A549 (cell line): ENCODE measurements around the gene RAB11FIP4. TPM values are rescaled to one million over a fixed set of nuclear protein-coding genes. Genes with fewer than 3 reads are reported as not detected.

ENCODE experiments used
- ATAC-seq, 2 experiments: fragments of 200-7000 bp in 1 of 2; fragments of >200 bp in 1 of 2; cut with Nextera tagmentation in 1 of 2; cut with Tn5 transposase in 1 of 2; 3 replicates each; pipeline versions ENCODE4 v1.8.0 to v1.9.1; 2018 to 2020; ENCODE audit warnings: mild to moderate bottlenecking in 1 of 2, moderate library complexity in 1 of 2
- CTCF ChIA-PET: fragments of 300-600 bp; sonication (Branson Sonifier 250); formaldehyde crosslinking; extraction: SDS; loops from one replicate; lab custom pipeline; 2021; ENCODE audit warnings: antibody characterized with exemption, inconsistent platforms; lab: Yijun Ruan, JAX
- POLR2A ChIA-PET: fragments of 350-600 bp; formaldehyde crosslinking; extraction: SDS; loops from one replicate; lab custom pipeline; 2021; ENCODE audit warnings: antibody characterized with exemption, inconsistent platforms; lab: Yijun Ruan, JAX
- DNase-seq, 2 experiments: peaks; one replicate each; pipeline versions ENCODE4 v3.0.0 to v3.0.0-alpha.2; 2011 to 2016; ENCODE audit warnings: low read depth in 1 of 2, low spot score in 1 of 2
- FAIRE-seq: peaks from 2 replicates; lab custom pipeline; 2011; peaks lifted over from hg19 to GRCh38; lab: Jason Lieb, UNC
- H3K27ac ChIP-seq, 2 experiments: fragments of >200 bp; sonication (Bioruptor Twin); formaldehyde crosslinking; 3 replicates each; pipeline ENCODE4 v1.5.1; 2016 to 2017
- H3K4me1 ChIP-seq: fragments of >200 bp; sonication (Bioruptor Twin); formaldehyde crosslinking; 3 replicates; pipeline ENCODE4 v1.6.1; 2016
- H3K4me2 ChIP-seq: fragments of >200 bp; sonication (Bioruptor Twin); formaldehyde crosslinking; 3 replicates; pipeline ENCODE4 v1.6.1; 2016
- H3K4me3 ChIP-seq: fragments of >200 bp; sonication (Bioruptor Twin); formaldehyde crosslinking; 3 replicates; pipeline ENCODE4 v1.5.1; 2016
- H3K9me3 ChIP-seq: fragments of >200 bp; sonication (Bioruptor Twin); formaldehyde crosslinking; 3 replicates; pipeline ENCODE4 v1.6.1; 2016
- BHLHE40 ChIP-seq: IDR thresholded peaks from 2 replicates; pipeline ENCODE4 v1.6.1; 2012; ENCODE audit warnings: low read depth, low read length, inconsistent platforms
- CBX2 ChIP-seq: fragments of 200-600 bp; sonication (generic); IDR thresholded peaks from 2 replicates; pipeline ENCODE4 v1.6.1; 2016; ENCODE audit warnings: low read depth, mild to moderate bottlenecking, borderline replicate concordance
- CEBPB ChIP-seq, 2 experiments: fragments of >200 bp in 1 of 2; sonication (Bioruptor Twin) in 1 of 2; formaldehyde crosslinking in 1 of 2; IDR thresholded peaks; 2 replicates each; pipeline ENCODE4 v1.6.1; 2012 to 2016
- E2F6 ChIP-seq: IDR thresholded peaks from 2 replicates; pipeline ENCODE4 v1.6.1; 2012; ENCODE audit warnings: low read depth, borderline replicate concordance
- ELK1 ChIP-seq: fragments of 150-350 bp; IDR thresholded peaks from 2 replicates; pipeline ENCODE4 v1.6.1; 2014; ENCODE audit warnings: low read depth, mild to moderate bottlenecking, low read length
- EP300 ChIP-seq, 2 experiments: fragments of >200 bp; sonication (Bioruptor Twin); formaldehyde crosslinking; IDR thresholded peaks; 2 replicates in 1 of 2; 3 replicates in 1 of 2; pipeline ENCODE4 v1.6.1; 2016 to 2017
- HES2 ChIP-seq: fragments of >200 bp; sonication (Bioruptor Twin); formaldehyde crosslinking; IDR thresholded peaks from 2 replicates; pipeline ENCODE4 v1.6.1; 2016
- HEYL ChIP-seq: fragments of 250-450 bp; sonication (Bioruptor Pico); IDR thresholded peaks from 2 replicates; pipeline ENCODE4 v1.8.0; 2021; ENCODE audit warnings: mild to moderate bottlenecking, moderate library complexity
- HOXB13 ChIP-seq: fragments of 250-450 bp; sonication (Bioruptor Pico); IDR thresholded peaks from 2 replicates; pipeline ENCODE4 v1.5.0; 2020; ENCODE audit warnings: low read depth, mild to moderate bottlenecking, moderate library complexity
- HOXB5 ChIP-seq: fragments of 250-450 bp; sonication (Bioruptor Pico); IDR thresholded peaks from 2 replicates; pipeline ENCODE4 v1.5.0; 2020; ENCODE audit warnings: mild to moderate bottlenecking, moderate library complexity
- JUNB ChIP-seq: fragments of >200 bp; sonication (Bioruptor Twin); formaldehyde crosslinking; IDR thresholded peaks from 2 replicates; pipeline ENCODE4 v1.6.1; 2016
- KDM5A ChIP-seq: fragments of 200-600 bp; sonication (generic); IDR thresholded peaks from 2 replicates; pipeline ENCODE4 v1.6.1; 2016; ENCODE audit warnings: antibody characterized with exemption, mild to moderate bottlenecking
- MAFK ChIP-seq: fragments of 450-650 bp; IDR thresholded peaks from 2 replicates; pipeline ENCODE4 v1.6.1; 2014; ENCODE audit not compliant: partially characterized antibody
- MAZ ChIP-seq: fragments of 150-350 bp; IDR thresholded peaks from 2 replicates; pipeline ENCODE4 v1.6.1; 2014; ENCODE audit warnings: antibody characterized with exemption, low read depth, low read length, borderline replicate concordance
- NFE2L2 ChIP-seq: fragments of 150-350 bp; conservative IDR thresholded peaks from 2 replicates; pipeline ENCODE4 v1.6.1; 2014; ENCODE audit warnings: low read length
- NPAS2 ChIP-seq: fragments of 250-450 bp; sonication (Bioruptor Pico); IDR thresholded peaks from 2 replicates; pipeline ENCODE4 v1.8.0; 2022; ENCODE audit warnings: mild to moderate bottlenecking, moderate library complexity, borderline replicate concordance
- POLR2A ChIP-seq: IDR thresholded peaks from 2 replicates; pipeline ENCODE4 v1.6.1; 2012; ENCODE audit warnings: mild to moderate bottlenecking, low read length
- POLR2AphosphoS2 ChIP-seq: conservative IDR thresholded peaks from 2 replicates; pipeline ENCODE4 v1.6.1; 2012; ENCODE audit warnings: low read length, improper control_type of control experiment, inconsistent platforms
- RAD21 ChIP-seq, 2 experiments: fragments of >200 bp in 1 of 2; sonication (Bioruptor Twin) in 1 of 2; formaldehyde crosslinking in 1 of 2; IDR thresholded peaks in 1 of 2; conservative IDR thresholded peaks in 1 of 2; 2 replicates in 1 of 2; 3 replicates in 1 of 2; pipeline ENCODE4 v1.6.1; 2012 to 2018; ENCODE audit warnings: inconsistent platforms in 1 of 2
- RARB ChIP-seq: fragments of 250-450 bp; sonication (Bioruptor Pico); IDR thresholded peaks from 2 replicates; pipeline ENCODE4 v1.8.0; 2021; ENCODE audit warnings: mild to moderate bottlenecking, moderate library complexity
- RNF2 ChIP-seq: fragments of 200-600 bp; sonication (generic); IDR thresholded peaks from 2 replicates; pipeline ENCODE4 v1.6.1; 2016; ENCODE audit warnings: low read depth, mild to moderate bottlenecking, antibody characterized with exemption, moderate library complexity, borderline replicate concordance
- ZNF302 ChIP-seq: fragments of 250-450 bp; sonication (Bioruptor Pico); IDR thresholded peaks from 2 replicates; pipeline ENCODE4 v1.9.0; 2021; ENCODE audit warnings: inconsistent platforms, mild to moderate bottlenecking, moderate library complexity
- WGBS: methylation state at CpG from one replicate; pipeline ENCODE4 v1.1.6; 2017; ENCODE audit errors: missing lambda C conversion rate; 5-methylcytosine and 5-hydroxymethylcytosine counted together
- polyA plus RNA-seq, 4 experiments: library from polyadenylated mRNA; depleted of rRNA in 3 of 4; stranded (reverse); fragments of >200 nt; fragmentation: RNase III in 1 of 4; extraction: RNeasy Plus Mini Kit Qiagen cat#74134 plus additional on column Dnase treatment in 1 of 4; gene quantifications; 2 replicates in 3 of 4; 3 replicates in 1 of 4; pipeline ENCODE4 v1.2.3, GENCODE V29; 2011 to 2017
- TF ChIP-seq, protein P1 (sequence below): fragments of 250-450 bp; sonication (Bioruptor Pico); IDR thresholded peaks from 2 replicates; pipeline ENCODE4 v1.5.0; 2021; ENCODE audit warnings: mild to moderate bottlenecking, moderate library complexity, borderline replicate concordance
- TF ChIP-seq, protein P2 (sequence below): IDR thresholded peaks from 2 replicates; pipeline ENCODE4 v1.6.1; 2012

The RAB11FIP4 gene
- polyA plus RNA-seq, 2 of the 4 experiments (the other 2 are of a cell fraction), result 1.9 to 3.5 TPM

DNA sequence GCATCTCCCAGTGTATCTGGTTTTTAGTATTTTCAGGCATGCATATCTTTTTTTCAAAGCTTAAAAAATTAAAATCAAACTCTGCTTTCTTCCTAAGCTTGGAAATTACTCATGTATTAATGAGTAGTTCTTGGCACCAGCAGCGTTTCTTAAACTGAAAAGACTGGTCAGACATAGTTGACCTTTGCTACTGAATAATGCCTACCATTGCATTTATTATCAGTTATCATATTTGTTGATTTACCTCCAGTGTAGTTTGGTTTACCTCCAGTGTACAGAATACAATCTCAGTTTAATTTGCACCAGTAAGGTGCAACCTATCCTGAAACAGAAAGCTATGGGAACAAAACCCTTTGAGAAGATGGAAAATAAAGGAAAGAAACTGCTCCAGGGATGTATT lies 35.5 kb upstream of the RAB11FIP4 start:
- WGBS, result 83% methylated on average over 1 of the region's 1 CpG

DNA sequence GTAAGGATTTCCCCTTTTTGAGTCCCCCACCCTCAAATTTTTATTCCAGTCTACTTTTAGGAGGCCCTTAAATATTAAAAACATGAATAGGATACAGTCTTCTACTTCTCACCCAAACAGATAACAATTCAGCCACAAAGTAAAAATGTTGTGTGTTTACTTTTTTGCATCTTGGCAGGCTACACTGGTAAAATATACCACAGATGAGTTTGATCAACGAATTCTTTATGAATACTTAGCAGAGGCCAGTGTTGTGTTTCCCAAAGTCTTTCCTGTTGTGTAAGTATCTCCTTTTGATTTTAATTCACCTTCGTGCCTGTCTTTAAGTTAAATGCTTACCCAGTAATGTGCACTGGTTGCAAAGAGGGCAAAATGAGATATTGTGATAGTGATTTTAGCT lies 34.4 kb upstream of the RAB11FIP4 start:
- ATAC-seq, result no peak
- Histone ChIP-seq H3K4me3 (no peak overlapping the region), H3K4me2 (no peak overlapping the region), H3K4me1 (peaks cover 10% of the 10 kb centered on the region; the same call in 2 of the 3 replicates), H3K27ac (no peak overlapping the region), H3K9me3 (no peaks in the 10 kb centered on the region)
- FAIRE-seq, result no peak
- ChIA-PET POLR2A (no interaction called here), CTCF (interaction anchor here (0.8 to 1.6 kb wide), 2 partner anchors 9 to 14 kb away, joined by 3 to 5 read pairs; no protein-coding TSS in a partner anchor)
- no peak for DNase-seq
- no peak for TF ChIP-seq HOXB13 (CRISPR knock-in tag)
- no peak for TF ChIP-seq NPAS2
- TF ChIP-seq RARB (CRISPR knock-in tag), result no peak
- TF ChIP-seq ELK1, result no peak
- TF ChIP-seq POLR2A, result no peak
- TF ChIP-seq HEYL (CRISPR knock-in tag), result no peak
- no peak for TF ChIP-seq MAZ
- no peak for TF ChIP-seq HES2
- no peak for TF ChIP-seq CBX2
- TF ChIP-seq, all 56 proteins: peak for 0
- 70% methylated on average over 2 of the region's 2 CpGs for WGBS

More for the DNA sequence above, 35.5 kb upstream of the RAB11FIP4 start:
- H3K27ac ChIP-seq, result no peak overlapping the region
- no peak overlapping the region for H3K4me3 ChIP-seq
- POLR2A ChIA-PET, result no interaction called here
- no peak for DNase-seq
- CTCF ChIA-PET, result interaction anchor here (0.8 to 1.6 kb wide), 4 partner anchors 8 to 487 kb away, joined by 3 to 5 read pairs (median 4); no protein-coding TSS in a partner anchor
- no peaks in the 10 kb centered on the region for H3K9me3 ChIP-seq
- H3K4me2 ChIP-seq, result no peak overlapping the region
- FAIRE-seq, result peak; percentile 46
- H3K4me1 ChIP-seq, result peaks cover 10% of the 10 kb centered on the region; the same call in 2 of the 3 replicates
- TF ChIP-seq MAFK, result peak; percentile 64
- no peak for TF ChIP-seq HOXB5
- no peak for ATAC-seq

GRCh38 chr17:31357839-31358394 lies 33.6 kb upstream of the RAB11FIP4 start:
- ATAC-seq (peak in 1 of 2 experiments; percentile 41; a peak in 1 of 6 replicates), FAIRE-seq (peak; percentile 76)
- TF ChIP-seq POLR2AphosphoS2 (no peak), NFE2L2 (no peak), RAD21 (conservative IDR thresholded peaks at IDR 0.05 in 1 of 2, IDR thresholded peaks at IDR 0.05 in 1 of 2) (no peak), POLR2A (no peak), CBX2 (no peak), E2F6 (no peak), MAFK (peak; percentile 92)

DNA sequence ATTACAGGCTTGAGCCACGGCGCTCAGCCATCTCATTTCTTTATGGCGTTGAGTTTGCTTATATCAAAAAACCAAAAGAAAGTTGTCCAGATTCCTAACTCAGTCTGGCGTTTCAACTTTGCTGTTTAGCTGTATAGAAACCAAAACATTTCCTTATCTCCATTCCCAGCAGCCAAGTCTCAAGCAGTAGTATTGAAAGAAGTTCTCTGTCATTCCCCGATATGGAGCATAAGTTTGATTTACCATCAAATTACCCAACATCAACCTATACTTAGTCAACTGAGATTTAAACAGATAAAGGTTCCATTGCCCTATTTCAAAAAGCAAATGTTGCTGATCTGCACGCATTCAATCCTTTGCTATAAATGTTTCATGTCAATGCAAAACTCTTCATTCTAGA lies 27.5 kb upstream of the RAB11FIP4 start:
- Histone ChIP-seq H3K4me2 (no peak overlapping the region), H3K27ac (no peak overlapping the region), H3K4me3 (no peak overlapping the region), H3K4me1 (no peaks in the 10 kb centered on the region), H3K9me3 (no peaks in the 10 kb centered on the region)
- DNase-seq (no peak), FAIRE-seq (no peak), ATAC-seq (no peak)
- POLR2A ChIA-PET, result no interaction called here
- WGBS, result 95% methylated on average over 6 of the region's 6 CpGs
- CTCF ChIA-PET, result interaction anchor here (1.0 to 1.6 kb wide), 4 partner anchors 8 to 25 kb away, joined by 3 to 10 read pairs (median 4); no protein-coding TSS in a partner anchor
- TF ChIP-seq JUNB (no peak), BHLHE40 (no peak), HOXB5 (no peak), POLR2AphosphoS2 (no peak), RNF2 (no peak), CEBPB (IDR thresholded peaks at IDR 0.05) (no peak), KDM5A (no peak), ELK1 (no peak), EP300 (IDR thresholded peaks at IDR 0.05) (no peak), ZNF302 (CRISPR knock-in tag) (no peak)
- TF ChIP-seq, protein P1, sequence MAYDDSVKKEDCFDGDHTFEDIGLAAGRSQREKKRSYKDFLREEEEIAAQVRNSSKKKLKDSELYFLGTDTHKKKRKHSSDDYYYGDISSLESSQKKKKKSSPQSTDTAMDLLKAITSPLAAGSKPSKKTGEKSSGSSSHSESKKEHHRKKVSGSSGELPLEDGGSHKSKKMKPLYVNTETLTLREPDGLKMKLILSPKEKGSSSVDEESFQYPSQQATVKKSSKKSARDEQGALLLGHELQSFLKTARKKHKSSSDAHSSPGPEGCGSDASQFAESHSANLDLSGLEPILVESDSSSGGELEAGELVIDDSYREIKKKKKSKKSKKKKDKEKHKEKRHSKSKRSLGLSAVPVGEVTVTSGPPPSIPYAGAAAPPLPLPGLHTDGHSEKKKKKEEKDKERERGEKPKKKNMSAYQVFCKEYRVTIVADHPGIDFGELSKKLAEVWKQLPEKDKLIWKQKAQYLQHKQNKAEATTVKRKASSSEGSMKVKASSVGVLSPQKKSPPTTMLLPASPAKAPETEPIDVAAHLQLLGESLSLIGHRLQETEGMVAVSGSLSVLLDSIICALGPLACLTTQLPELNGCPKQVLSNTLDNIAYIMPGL (CRISPR knock-in tag), result no peak
- TF ChIP-seq, protein P2, sequence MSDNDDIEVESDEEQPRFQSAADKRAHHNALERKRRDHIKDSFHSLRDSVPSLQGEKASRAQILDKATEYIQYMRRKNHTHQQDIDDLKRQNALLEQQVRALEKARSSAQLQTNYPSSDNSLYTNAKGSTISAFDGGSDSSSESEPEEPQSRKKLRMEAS, result no peak

More at GRCh38 chr17:31357839-31358394, 33.6 kb upstream of the RAB11FIP4 start:
- POLR2A ChIA-PET, result no interaction called here
- DNase-seq, result peak in 1 of 2 experiments; percentile 27
- Histone ChIP-seq H3K9me3 (no peaks in the 10 kb centered on the region), H3K4me2 (no peak overlapping the region), H3K4me1 (peaks cover 10% of the 10 kb centered on the region; the same call in 2 of the 3 replicates), H3K4me3 (no peak overlapping the region), H3K27ac (no peak overlapping the region)
- CTCF ChIA-PET, result no interaction called here
- 72% methylated on average over 3 of the region's 3 CpGs for WGBS
